K562 (cell line): ENCODE results near the gene EYA2. TPM values are rescaled to one million over a fixed set of nuclear protein-coding genes. Genes with fewer than 3 reads are reported as not detected.
A peak's percentile ranks its signal among the peaks of the same experiment; 100 is the strongest.

ENCODE experiments used
- ATAC-seq: fragments of 200-7000 bp; cut with Tn5 transposase; 3 replicates; pipeline ENCODE4 v1.9.1; 2020; ENCODE audit warnings: moderate library complexity
- BruUV-seq: library from RNA; stranded (reverse); fragments of 400-500 nt; replicated peaks from 2 replicates; lab custom pipeline; 2021; lab: Mats Ljungman, UMichigan
- CTCF ChIA-PET: fragments of 300-600 bp; formaldehyde crosslinking; extraction: SDS; loops from one replicate; lab custom pipeline; 2021; ENCODE audit warnings: low intra/inter-chr PET ratio; lab: Yijun Ruan, JAX
- POLR2A ChIA-PET: fragments of 300-600, 350-650 bp; sonication (Branson Sonifier 250); formaldehyde crosslinking; extraction: SDS; loops from one replicate; lab custom pipeline; 2021; ENCODE audit warnings: antibody characterized with exemption, inconsistent platforms; lab: Yijun Ruan, JAX
- DNase-seq, 4 experiments: peaks; one replicate each; pipeline versions ENCODE4 v3.0.0 to v3.0.0-alpha.2; 2011 to 2018; ENCODE audit warnings: low spot score in 3 of 4, mixed read lengths in 3 of 4; ENCODE audit errors: extremely low read depth in 1 of 4
- FAIRE-seq: peaks from 2 replicates; lab custom pipeline; 2011; peaks lifted over from hg19 to GRCh38; lab: Jason Lieb, UNC
- H2AFZ ChIP-seq: 2 replicates; pipeline ENCODE4 v1.6.0; 2011; ENCODE audit warnings: low read depth, low read length, control low read depth, inconsistent platforms
- H3K27ac ChIP-seq: fragments of 200-600 bp; 3 replicates; pipeline ENCODE4 v1.8.0; 2011; ENCODE audit warnings: low read depth, mild to moderate bottlenecking, control low read depth, inconsistent platforms, low read length, moderate library complexity, mixed read lengths; ENCODE audit errors: extremely low read depth
- H3K27me3 ChIP-seq, 2 experiments: fragments of 300-600 bp in 1 of 2; 2 replicates in 1 of 2; 3 replicates in 1 of 2; pipeline versions ENCODE4 v1.6.0 to v1.8.0; 2011; ENCODE audit warnings: inconsistent platforms in 2 of 2, low read length in 2 of 2, mild to moderate bottlenecking in 1 of 2, mixed read lengths in 1 of 2, moderate library complexity in 1 of 2; ENCODE audit not compliant: control insufficient read depth in 2 of 2, insufficient read depth in 2 of 2
- H3K36me3 ChIP-seq: fragments of 300-600 bp; 3 replicates; pipeline ENCODE4 v1.8.0; 2011; ENCODE audit warnings: mild to moderate bottlenecking, low read length, inconsistent platforms; ENCODE audit not compliant: control insufficient read depth, insufficient read depth
- H3K4me1 ChIP-seq, 2 experiments: fragments of 200-600 bp in 1 of 2; replicated peaks in 1 of 2; 2 replicates in 1 of 2; 3 replicates in 1 of 2; pipeline versions ENCODE4 v1.5.1 to v1.8.0; 2011; ENCODE audit warnings: inconsistent platforms in 2 of 2, low read length in 2 of 2, mild to moderate bottlenecking in 1 of 2, mixed read lengths in 1 of 2, moderate library complexity in 1 of 2; ENCODE audit not compliant: control insufficient read depth in 2 of 2, insufficient read depth in 2 of 2
- H3K4me2 ChIP-seq: 2 replicates; pipeline ENCODE4 v1.6.1; 2011; ENCODE audit warnings: low read length, control low read depth, inconsistent platforms, mixed read lengths; ENCODE audit not compliant: insufficient read depth
- H3K4me3 ChIP-seq: fragments of 200-600 bp; sonication (generic), shearing (Covaris generic); 2 replicates; pipeline ENCODE4 v1.5.1; 2016; ENCODE audit warnings: control low read depth, inconsistent platforms
- H3K79me2 ChIP-seq: fragments of 200-600 bp; 3 replicates; pipeline ENCODE4 v1.8.0; 2011; ENCODE audit warnings: low read length, inconsistent platforms; ENCODE audit not compliant: control insufficient read depth, insufficient read depth
- H3K9ac ChIP-seq, 2 experiments: 2 replicates each; pipeline versions ENCODE4 v1.6.0 to v1.6.1; 2011; ENCODE audit warnings: low read depth in 2 of 2, low read length in 2 of 2, control low read depth in 1 of 2, inconsistent platforms in 1 of 2, mild to moderate bottlenecking in 1 of 2, mixed read lengths in 1 of 2; ENCODE audit not compliant: insufficient read depth in 1 of 2
- H3K9me1 ChIP-seq: one replicate; pipeline ENCODE4 v1.6.0; 2011; ENCODE audit warnings: inconsistent platforms, mild to moderate bottlenecking, low read length, moderate library complexity; ENCODE audit not compliant: control insufficient read depth, insufficient read depth
- H3K9me3 ChIP-seq: replicated peaks from 2 replicates; pipeline ENCODE4 v1.5.1; 2011; ENCODE audit warnings: low read depth, low read length, inconsistent platforms; ENCODE audit not compliant: control insufficient read depth, insufficient read depth
- H4K20me1 ChIP-seq: replicated peaks from 2 replicates; pipeline ENCODE4 v1.6.1; 2011; ENCODE audit warnings: low read length, inconsistent platforms, mixed read lengths; ENCODE audit not compliant: control insufficient read depth, insufficient read depth
- HCFC1 ChIP-seq: IDR thresholded peaks from 2 replicates; pipeline ENCODE4 v1.6.1; 2012; ENCODE audit warnings: low read depth, low read length, improper control_type of control experiment
- RBM25 ChIP-seq: fragments of 200-400 bp; formaldehyde crosslinking; IDR thresholded peaks from 2 replicates; pipeline ENCODE4 v1.6.1; 2018; ENCODE audit warnings: low read length, low read depth, moderate library complexity; ENCODE audit not compliant: severe bottlenecking
- ZBTB7A ChIP-seq: IDR thresholded peaks from 2 replicates; pipeline ENCODE4 v1.6.1; 2011; ENCODE audit warnings: low read depth, mild to moderate bottlenecking, low read length, moderate library complexity, borderline replicate concordance; ENCODE audit not compliant: control insufficient read depth
- WGBS: fragments of 100-300 bp; shearing (Covaris generic); methylation state at CpG from one replicate; pipeline ENCODE4 v1.1.6; 2016; ENCODE audit warnings: low coverage, mixed read lengths; ENCODE audit not compliant: insufficient coverage; ENCODE audit errors: missing lambda C conversion rate; 5-methylcytosine and 5-hydroxymethylcytosine counted together
- in situ Hi-C: fragments of 300-500 bp; cut with MboI; formaldehyde crosslinking; loops from 4 replicates; pipeline ENCODE4 v1.15.0; 2018; ENCODE audit warnings: inconsistent platforms, mixed read lengths
- intact Hi-C: fragments of 100-400 bp; cut with micrococcal nuclease; formaldehyde crosslinking; loops from 2 replicates; pipeline ENCODE4 v1.14.2; 2022
- polyA plus RNA-seq, 8 experiments: library from polyadenylated mRNA; depleted of rRNA in 4 of 8; stranded (reverse) in 5 of 8; unstranded in 3 of 8; fragments of >200 nt; fragmentation: Nextera tagmentation in 2 of 8; fragmentation: Illumina TruSeq in 1 of 8; extraction: Ambion mirVana in 2 of 8; extraction: Trizol in 1 of 8; gene quantifications; 2 replicates each; pipeline versions ENCODE4 v1.2.1 to v1.2.3, GENCODE V29; 2011 to 2014; ENCODE audit warnings: inconsistent platforms in 1 of 8, missing spikeins in 1 of 8
- total RNA-seq, 7 experiments: library from RNA; depleted of rRNA in 6 of 7; stranded (reverse); fragments of >200 nt in 6 of 7; fragmentation: Illumina TruSeq in 2 of 7; extraction: Trizol in 2 of 7; gene quantifications; 2 replicates each; pipeline versions ENCODE4 v1.2.1 to v1.2.3, GENCODE V29; 2011 to 2021; ENCODE audit warnings: low replicate concordance in 1 of 7
- TF ChIP-seq, protein P1 (sequence below), 3 experiments: fragments of 200-800 bp in 1 of 3; fragments of 250-450 bp in 1 of 3; fragments of 450-650 bp in 1 of 3; sonication (Bioruptor Pico) in 1 of 3; sonication (Bioruptor generic) in 1 of 3; formaldehyde crosslinking in 1 of 3; IDR thresholded peaks; 2 replicates each; pipeline versions ENCODE4 v1.6.1 to v1.8.0; 2016 to 2022; ENCODE audit warnings: mild to moderate bottlenecking in 2 of 3, missing genetic modification characterization in 2 of 3, missing compliant biosample characterization in 1 of 3, moderate library complexity in 1 of 3

EYA2 gene
- total and polyA plus RNA-seq, 9 of the 15 experiments (the other 6 are each of a cell fraction or from before 2014, with no cell fraction given) = 0.03 TPM; not detected in 8

DNA sequence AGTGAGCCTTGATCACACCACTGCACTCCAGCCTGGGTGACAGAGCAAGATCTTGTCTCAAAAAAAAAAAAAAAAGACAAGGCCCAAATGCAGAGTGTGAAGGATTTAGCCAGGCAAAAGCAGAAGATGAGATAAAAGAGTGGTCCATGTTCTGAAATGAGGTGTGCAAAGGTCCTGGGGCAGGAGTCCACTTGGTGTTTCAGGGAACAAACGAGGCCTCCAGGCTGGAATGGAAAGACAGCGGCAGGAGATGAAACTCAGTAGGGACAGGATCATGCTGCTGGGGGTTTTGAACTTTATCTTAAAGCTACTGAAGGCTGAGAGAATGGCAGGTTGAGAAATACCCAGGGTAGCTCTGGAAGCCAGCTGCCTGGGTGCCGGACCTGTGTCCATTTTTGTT is 283.6 kb downstream of the EYA2 start:
- H4K20me1 ChIP-seq = no peaks in the 10 kb centered on the region
- 9% methylated on average over 3 of the region's 3 CpGs for WGBS
- H3K36me3 ChIP-seq = no peaks in the 10 kb centered on the region
- peaks cover 14 to 30% of the 10 kb centered on the region in 2 experiments; a peak in 4 of 5 replicates for H3K27me3 ChIP-seq
- no peak overlapping the region for H2AFZ ChIP-seq
- peaks cover 4% of the 10 kb centered on the region for H3K9me3 ChIP-seq
- H3K4me3 ChIP-seq = no peak overlapping the region
- POLR2A ChIA-PET = no interaction called here
- CTCF ChIA-PET = no interaction called here
- DNase-seq = no peak
- FAIRE-seq = no peak
- no peak overlapping the region for H3K27ac ChIP-seq
- H3K9me1 ChIP-seq = no peaks in the 10 kb centered on the region
- peaks cover 2 to 5% of the 10 kb centered on the region in 2 experiments; a peak in 3 of 5 replicates for H3K4me1 ChIP-seq
- H3K79me2 ChIP-seq = no peaks in the 10 kb centered on the region
- intact Hi-C loops = no loop called here
- TF ChIP-seq RBM25 (peak; percentile 65), ZBTB7A (no peak), HCFC1 (no peak)
- TF ChIP-seq, protein P1, sequence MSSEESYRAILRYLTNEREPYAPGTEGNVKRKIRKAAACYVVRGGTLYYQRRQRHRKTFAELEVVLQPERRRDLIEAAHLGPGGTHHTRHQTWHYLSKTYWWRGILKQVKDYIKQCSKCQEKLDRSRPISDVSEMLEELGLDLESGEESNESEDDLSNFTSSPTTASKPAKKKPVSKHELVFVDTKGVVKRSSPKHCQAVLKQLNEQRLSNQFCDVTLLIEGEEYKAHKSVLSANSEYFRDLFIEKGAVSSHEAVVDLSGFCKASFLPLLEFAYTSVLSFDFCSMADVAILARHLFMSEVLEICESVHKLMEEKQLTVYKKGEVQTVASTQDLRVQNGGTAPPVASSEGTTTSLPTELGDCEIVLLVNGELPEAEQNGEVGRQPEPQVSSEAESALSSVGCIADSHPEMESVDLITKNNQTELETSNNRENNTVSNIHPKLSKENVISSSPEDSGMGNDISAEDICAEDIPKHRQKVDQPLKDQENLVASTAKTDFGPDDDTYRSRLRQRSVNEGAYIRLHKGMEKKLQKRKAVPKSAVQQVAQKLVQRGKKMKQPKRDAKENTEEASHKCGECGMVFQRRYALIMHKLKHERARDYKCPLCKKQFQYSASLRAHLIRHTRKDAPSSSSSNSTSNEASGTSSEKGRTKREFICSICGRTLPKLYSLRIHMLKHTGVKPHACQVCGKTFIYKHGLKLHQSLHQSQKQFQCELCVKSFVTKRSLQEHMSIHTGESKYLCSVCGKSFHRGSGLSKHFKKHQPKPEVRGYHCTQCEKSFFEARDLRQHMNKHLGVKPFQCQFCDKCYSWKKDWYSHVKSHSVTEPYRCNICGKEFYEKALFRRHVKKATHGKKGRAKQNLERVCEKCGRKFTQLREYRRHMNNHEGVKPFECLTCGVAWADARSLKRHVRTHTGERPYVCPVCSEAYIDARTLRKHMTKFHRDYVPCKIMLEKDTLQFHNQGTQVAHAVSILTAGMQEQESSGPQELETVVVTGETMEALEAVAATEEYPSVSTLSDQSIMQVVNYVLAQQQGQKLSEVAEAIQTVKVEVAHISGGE (CRISPR knock-in tag; IDR thresholded peaks at IDR 0.05) = peak in 1 of 3 experiments; percentile 38; a peak in 1 of 6 replicates
- in situ Hi-C loops = no loop called here
- BruUV-seq = no TSS peak
- no peak for ATAC-seq
- no peak overlapping the region for H3K9ac ChIP-seq
- no peak overlapping the region for H3K4me2 ChIP-seq
